Esophagus muscularis mucosa (tissue), 4 donors: Measurements from ENCODE around the gene PLEKHG4B.

ENCODE experiments used
- EP300 ChIP-seq: sonication (generic); formaldehyde crosslinking; IDR thresholded peaks from one replicate; pipeline ENCODE4 v1.6.1; 2017; ENCODE audit warnings: antibody characterized with exemption
- POLR2A ChIP-seq: fragments of 450-650 bp; IDR thresholded peaks from one replicate; pipeline ENCODE4 v1.6.1; 2017; ENCODE audit warnings: antibody characterized with exemption, moderate library complexity, mild to moderate bottlenecking, low read depth
- POLR2AphosphoS5 ChIP-seq, 2 donors: sonication (generic); formaldehyde crosslinking; IDR thresholded peaks; one replicate each; pipeline ENCODE4 v1.6.1; 2017; ENCODE audit warnings: antibody characterized with exemption in 2 of 2
- TF ChIP-seq, protein P1 (sequence below), 3 experiments: fragments of 200-600 bp in 2 of 3; fragments of 450-650 bp in 1 of 3; sonication (generic) in 2 of 3; IDR thresholded peaks; one replicate each; pipeline ENCODE4 v1.5.1; 2017 to 2019; ENCODE audit warnings: antibody characterized with exemption in 3 of 3, mild to moderate bottlenecking in 2 of 3, moderate library complexity in 1 of 3

DNA sequence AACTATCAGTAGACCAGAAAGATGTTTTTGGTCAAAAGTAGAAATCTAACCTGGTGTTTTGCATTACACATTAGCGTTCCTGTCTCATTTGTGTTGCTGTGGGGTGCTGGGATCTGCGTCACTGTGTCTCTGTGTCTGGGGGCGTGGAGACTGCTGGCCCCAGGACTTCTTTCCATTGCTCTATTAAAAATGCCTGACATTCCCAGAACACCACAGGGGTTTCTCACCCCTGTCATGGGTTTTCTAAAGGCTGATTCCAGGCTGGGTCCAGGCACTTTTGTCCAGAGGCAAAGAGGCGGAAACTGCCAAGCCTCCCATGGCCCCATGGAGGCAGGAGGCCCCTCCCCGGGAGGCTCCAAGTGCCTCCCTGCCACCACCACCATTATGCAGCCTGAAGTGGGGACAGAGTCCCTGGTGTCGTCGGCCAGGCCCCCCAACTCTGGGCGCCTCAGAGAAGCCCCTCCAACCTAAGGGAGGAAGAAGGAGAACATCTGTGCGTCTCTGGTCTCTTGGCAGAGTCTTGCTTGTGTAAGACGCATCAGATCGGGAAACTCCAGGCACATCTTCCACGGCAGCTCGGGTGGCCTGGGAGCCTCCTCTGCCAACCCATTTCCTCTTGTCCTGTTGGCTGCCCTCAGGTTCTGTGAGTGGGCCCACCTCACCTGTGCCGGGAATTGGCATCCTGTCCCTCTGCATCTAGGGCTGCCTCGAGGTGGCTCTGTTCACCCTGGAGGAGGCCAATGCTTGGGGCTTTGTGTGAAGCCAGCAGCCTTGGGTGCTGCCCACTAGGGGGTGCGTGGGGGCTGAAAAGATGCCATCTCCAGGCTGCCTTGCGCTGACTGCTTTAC lies 13.8 kb upstream of the PLEKHG4B start:
- TF ChIP-seq, protein P1, sequence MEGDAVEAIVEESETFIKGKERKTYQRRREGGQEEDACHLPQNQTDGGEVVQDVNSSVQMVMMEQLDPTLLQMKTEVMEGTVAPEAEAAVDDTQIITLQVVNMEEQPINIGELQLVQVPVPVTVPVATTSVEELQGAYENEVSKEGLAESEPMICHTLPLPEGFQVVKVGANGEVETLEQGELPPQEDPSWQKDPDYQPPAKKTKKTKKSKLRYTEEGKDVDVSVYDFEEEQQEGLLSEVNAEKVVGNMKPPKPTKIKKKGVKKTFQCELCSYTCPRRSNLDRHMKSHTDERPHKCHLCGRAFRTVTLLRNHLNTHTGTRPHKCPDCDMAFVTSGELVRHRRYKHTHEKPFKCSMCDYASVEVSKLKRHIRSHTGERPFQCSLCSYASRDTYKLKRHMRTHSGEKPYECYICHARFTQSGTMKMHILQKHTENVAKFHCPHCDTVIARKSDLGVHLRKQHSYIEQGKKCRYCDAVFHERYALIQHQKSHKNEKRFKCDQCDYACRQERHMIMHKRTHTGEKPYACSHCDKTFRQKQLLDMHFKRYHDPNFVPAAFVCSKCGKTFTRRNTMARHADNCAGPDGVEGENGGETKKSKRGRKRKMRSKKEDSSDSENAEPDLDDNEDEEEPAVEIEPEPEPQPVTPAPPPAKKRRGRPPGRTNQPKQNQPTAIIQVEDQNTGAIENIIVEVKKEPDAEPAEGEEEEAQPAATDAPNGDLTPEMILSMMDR (IDR thresholded peaks at IDR 0.05), result peak in 1 of 3 experiments; percentile 15
- TF ChIP-seq EP300 (no peak), POLR2A (no peak), POLR2AphosphoS5 (IDR thresholded peaks at IDR 0.05) (no peak)
